MG63 (cell line): Measurements from ENCODE around the gene FAM53C. TPM values are rescaled to one million over a fixed set of nuclear protein-coding genes. Genes with fewer than 3 reads are reported as not detected.

Experiments used
- DNase-seq: peaks from one replicate; pipeline ENCODE4 v3.0.0-alpha.2; 2020
- H3K27me3 ChIP-seq: fragments of 250-450 bp; sonication (Bioruptor Pico); 2 replicates; pipeline ENCODE4 v1.5.1; 2020; ENCODE audit warnings: mild to moderate bottlenecking, moderate library complexity
- H3K36me3 ChIP-seq: fragments of 250-450 bp; sonication (Bioruptor Pico); 2 replicates; pipeline ENCODE4 v1.5.1; 2020; ENCODE audit warnings: mild to moderate bottlenecking, moderate library complexity
- H3K4me3 ChIP-seq: fragments of 250-450 bp; sonication (Bioruptor Pico); 2 replicates; pipeline ENCODE4 v1.5.1; 2020; ENCODE audit warnings: mild to moderate bottlenecking, moderate library complexity
- H3K9me3 ChIP-seq: fragments of 250-450 bp; sonication (Bioruptor Pico); 2 replicates; pipeline ENCODE4 v1.5.1; 2020; ENCODE audit warnings: mild to moderate bottlenecking, moderate library complexity
- total RNA-seq: library from RNA; depleted of rRNA; stranded (reverse); fragments of >200 nt; shearing (Covaris generic); gene quantifications from 2 replicates; pipeline ENCODE4 v1.2.3, GENCODE V29; 2014; ENCODE audit warnings: low replicate concordance

Gene FAM53C
- total RNA-seq, 1 experiment from 2014 or later: 76.2 TPM

DNA sequence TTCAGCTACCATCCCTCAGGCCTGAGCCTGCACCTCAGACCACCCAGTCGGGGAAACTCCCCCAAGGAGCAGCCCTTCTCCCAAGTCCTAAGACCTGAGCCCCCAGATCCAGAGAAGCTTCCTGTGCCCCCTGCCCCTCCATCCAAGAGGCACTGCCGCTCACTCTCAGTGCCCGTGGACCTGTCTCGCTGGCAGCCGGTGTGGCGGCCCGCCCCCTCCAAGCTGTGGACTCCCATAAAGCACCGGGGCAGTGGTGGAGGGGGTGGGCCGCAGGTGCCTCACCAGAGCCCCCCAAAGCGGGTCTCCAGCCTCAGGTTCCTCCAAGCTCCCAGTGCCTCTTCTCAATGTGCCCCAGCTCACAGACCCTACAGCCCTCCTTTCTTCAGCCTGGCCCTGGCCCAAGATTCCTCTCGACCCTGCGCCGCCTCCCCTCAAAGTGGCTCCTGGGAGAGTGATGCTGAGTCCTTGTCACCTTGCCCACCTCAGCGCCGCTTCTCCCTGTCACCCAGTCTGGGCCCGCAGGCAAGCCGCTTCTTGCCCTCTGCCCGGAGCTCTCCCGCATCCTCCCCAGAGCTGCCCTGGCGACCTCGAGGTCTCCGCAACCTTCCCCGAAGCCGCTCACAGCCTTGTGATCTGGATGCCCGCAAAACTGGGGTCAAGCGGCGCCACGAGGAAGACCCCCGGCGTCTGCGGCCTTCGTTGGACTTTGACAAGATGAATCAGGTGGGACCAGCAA lies 7.0 kb downstream of the FAM53C start:
- Histone ChIP-seq H3K9me3 (no peaks in the 10 kb centered on the region), H3K4me3 (no peak overlapping the region), H3K36me3 (peaks cover 99% of the 10 kb centered on the region), H3K27me3 (no peaks in the 10 kb centered on the region)
- no peak for DNase-seq

DNA sequence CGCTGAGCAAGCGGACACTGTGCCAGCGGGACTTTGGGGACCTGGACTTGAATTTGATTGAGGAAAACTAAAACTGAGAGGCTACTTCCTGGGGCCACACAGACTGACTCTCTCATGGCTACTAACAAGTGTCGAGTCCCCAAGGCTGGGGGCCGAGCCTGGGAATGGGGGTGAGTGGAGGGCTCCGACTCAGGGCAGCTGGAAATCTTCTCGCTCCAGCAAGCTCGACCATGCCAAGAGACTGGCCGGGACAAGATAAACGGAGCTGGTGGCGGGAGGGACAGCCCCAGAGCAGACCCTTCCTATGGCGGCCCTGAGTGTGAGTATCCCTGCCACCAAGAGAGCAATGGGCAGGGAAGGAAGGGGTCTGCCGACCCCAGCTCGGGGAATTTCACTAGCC lies 8.8 kb downstream of the FAM53C start:
- Histone ChIP-seq H3K4me3 (no peak overlapping the region), H3K27me3 (no peaks in the 10 kb centered on the region), H3K36me3 (peaks cover 95% of the 10 kb centered on the region), H3K9me3 (peaks cover 5% of the 10 kb centered on the region)
- no peak for DNase-seq

DNA sequence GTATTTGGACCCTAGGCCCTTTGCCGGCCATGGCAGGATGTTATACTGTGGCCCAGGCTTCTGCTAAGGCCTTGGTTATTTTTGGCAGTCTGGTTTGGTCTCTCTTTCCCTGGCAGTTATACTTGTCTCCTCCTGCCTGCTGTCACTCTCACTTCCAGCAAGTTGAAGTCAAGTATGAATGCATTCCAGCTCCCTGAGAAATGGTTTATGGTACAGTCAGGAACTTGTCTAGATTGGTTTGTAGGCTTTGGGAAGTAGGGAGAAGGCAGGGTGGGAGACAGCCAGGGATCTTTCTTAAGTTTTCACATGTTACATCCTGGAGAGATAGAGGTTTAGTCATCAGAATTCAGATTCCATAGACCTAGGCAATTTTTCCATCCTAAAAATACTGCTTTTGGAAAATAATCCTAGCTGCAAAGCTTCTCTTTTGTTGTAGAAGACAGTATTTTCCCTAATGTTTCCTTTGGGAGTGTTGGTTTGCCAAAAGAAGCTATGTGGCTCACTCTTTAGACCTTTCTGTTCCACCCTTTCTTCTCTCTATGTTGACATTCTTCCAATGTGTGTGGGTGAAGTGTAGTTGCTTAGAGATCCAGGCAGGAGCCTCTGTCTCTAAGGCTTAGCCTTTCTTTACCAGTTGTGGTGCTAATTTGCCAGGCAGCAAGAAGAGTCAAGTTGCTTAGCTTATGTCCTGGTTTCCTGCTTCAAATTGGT lies 11.9 kb downstream of the FAM53C start:
- no peak overlapping the region for H3K4me3 ChIP-seq
- H3K27me3 ChIP-seq: no peaks in the 10 kb centered on the region
- H3K9me3 ChIP-seq: peaks cover 9% of the 10 kb centered on the region
- DNase-seq: no peak
- H3K36me3 ChIP-seq: peaks cover 69% of the 10 kb centered on the region

DNA sequence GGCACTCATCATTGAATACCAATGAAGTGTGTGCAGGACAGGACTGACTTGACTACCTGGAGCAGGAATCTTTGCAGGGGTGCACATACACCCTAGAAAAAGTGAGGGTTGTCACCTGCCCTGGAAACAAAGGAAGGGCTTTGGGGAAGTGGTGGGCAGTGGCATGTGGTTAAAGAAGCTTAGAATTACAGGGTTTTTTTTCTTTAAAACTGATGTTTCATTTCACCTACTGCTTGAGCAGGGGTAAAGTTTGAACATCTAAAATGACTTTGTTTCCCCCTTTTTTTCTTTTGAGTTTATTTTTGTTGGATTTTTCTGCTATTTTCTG lies 12.5 kb downstream of the FAM53C start:
- Histone ChIP-seq H3K4me3 (no peak overlapping the region), H3K36me3 (peaks cover 64% of the 10 kb centered on the region), H3K27me3 (no peaks in the 10 kb centered on the region), H3K9me3 (peaks cover 9% of the 10 kb centered on the region)
- no peak for DNase-seq

DNA sequence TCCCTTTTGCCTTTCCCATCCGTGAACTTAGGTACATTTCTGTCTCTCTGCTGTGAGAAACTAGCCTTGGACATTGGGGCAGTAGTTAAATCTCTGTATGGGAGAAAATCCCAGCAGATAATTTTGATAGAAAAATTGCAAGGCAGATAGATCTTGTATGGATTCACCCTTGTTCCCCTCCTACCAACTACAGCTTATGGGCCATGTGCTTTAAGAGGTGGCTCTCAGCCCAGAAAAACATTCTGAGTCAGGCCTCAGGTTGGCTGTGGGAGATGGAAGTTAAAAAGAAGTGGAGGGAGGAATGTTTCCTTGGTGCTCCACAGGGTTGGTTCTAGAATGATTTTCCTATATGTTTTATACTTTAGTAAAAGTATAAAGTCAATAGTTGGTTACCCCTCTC lies 13.0 kb downstream of the FAM53C start:
- Histone ChIP-seq H3K9me3 (peaks cover 9% of the 10 kb centered on the region), H3K36me3 (peaks cover 58% of the 10 kb centered on the region), H3K27me3 (no peaks in the 10 kb centered on the region), H3K4me3 (no peak overlapping the region)
- peak; percentile 85 for DNase-seq

DNA sequence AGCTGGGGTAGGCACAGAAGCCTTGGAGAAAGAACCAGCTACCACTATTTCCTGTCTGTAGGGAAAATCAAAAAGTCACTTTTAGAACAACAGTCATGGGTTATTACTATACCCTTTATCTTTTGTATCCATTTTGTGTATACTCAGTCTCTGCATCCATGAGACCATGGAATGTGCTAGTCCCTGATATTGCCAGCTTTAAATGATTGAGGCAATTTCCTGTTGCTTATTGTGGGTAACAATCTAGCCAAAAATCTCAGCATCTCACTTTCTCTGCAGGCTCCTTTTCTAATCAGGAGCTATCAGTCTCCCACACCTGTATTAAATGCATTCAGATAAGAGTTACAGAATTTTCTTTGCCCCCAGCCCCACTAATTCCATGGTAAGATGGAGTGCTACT lies 13.5 kb downstream of the FAM53C start:
- DNase-seq: no peak
- Histone ChIP-seq H3K36me3 (peaks cover 54% of the 10 kb centered on the region), H3K4me3 (no peak overlapping the region), H3K27me3 (no peaks in the 10 kb centered on the region), H3K9me3 (peaks cover 9% of the 10 kb centered on the region)

DNA sequence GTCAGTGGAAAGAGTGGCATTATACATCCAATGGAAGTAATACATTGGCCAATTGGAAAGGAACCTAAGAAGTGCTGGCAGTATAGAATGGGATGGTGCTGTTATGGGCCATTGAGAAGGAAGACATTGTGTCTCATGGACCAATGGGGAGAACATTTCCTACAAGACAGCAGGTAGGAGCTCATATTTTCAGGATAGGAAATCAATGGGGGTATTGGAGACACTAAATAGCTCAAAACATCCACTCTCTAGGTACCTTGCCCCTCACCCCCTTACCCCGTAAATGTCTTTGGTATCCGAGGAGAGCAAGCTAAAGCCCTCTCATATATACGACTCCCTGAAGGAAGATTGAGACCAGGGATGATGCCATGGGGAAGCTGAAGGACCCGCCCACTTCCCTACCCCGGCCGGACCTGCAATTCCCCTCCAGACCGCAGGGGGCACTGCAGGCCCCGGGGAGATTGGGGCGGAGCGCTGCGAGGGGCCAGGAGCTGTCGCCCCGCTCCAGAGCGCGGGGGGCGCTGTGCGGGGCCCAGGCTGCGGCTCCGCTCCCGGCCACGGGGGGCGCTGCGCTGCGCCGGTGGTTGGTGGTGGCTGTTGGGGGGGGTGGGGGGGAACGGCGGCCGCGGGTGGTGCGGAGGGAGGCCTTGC lies 14.1 kb downstream of the FAM53C start, which contains the start of gene KDM3B:
Gene KDM3B, plus strand, starts transcription at position 615 of the 651 bp plus-strand sequence. CDS start 111 bp downstream, outside the sequence.
- DNase-seq: peak; percentile 90
- Histone ChIP-seq H3K27me3 (no peaks in the 10 kb centered on the region), H3K4me3 (peak within 1 kb of the TSS; percentile 80), H3K36me3 (peaks cover 47% of the 10 kb centered on the region), H3K9me3 (peaks cover 9% of the 10 kb centered on the region)

DNA sequence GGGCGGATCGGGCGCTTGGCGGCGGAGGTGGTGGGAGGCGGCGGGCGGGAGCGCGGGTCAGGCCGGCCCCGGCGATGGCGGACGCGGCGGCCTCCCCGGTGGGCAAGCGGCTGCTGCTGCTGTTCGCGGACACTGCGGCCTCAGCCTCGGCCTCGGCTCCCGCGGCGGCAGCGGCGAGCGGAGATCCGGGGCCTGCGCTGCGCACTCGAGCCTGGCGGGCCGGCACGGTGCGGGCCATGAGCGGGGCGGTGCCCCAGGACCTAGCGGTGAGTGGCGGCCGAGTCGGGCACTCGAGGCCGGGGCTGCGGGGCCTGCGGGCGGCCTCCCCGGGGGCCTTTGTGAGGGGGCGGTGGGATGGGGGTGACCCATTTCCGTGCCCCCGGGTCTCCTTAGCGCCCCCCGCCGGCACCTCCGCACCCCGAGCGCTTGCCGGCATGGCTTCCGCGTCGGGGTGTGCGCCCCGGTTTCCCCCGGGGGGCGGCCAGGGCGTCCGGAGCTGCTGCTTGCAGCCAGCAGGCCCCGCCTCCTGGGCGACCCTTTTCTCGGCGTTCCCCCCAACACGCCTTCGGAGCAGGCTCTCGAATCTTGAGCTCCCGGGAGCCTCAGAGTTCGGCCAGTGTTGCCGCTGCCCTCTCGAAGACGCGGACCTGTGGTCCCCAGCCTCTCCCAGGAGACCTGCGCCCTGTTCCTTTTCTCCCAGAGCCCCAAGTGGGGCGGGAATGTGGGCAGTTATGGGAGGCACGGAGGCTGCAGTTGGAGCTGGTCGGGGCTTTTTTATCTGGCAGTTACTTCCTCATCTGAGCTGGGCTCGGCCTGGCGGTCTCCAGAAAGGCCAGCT lies 14.9 kb downstream of the FAM53C start:
- no peaks in the 10 kb centered on the region for H3K27me3 ChIP-seq
- DNase-seq: peak; percentile 66
- peak overlapping the region; percentile 80 for H3K4me3 ChIP-seq
- H3K36me3 ChIP-seq: peaks cover 39% of the 10 kb centered on the region
- H3K9me3 ChIP-seq: peaks cover 9% of the 10 kb centered on the region

DNA sequence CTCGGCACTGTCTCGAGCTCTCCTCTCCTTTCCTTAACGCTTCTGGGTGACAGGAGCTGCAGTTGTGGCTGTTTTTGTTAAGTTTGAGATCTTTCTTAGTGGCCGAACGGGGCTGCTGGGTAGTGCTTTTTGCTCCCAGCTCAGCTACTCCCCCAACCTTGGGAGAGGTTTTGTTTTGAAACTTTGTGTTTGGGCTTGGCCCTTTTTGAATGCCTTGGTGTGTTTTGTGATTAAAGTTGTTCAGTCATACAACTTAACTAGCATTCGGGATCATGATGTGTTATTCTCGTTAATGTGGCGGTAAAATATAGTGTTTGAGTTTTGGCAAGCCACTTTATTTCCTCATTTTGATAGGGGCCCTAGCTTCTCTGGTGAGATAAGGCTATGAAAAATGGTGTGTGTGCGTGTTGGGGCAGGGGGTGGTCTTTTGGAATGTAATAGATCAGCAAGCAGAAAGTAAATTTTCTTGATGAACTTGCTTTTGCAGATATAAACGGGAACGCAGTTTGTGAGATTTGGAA lies 15.6 kb downstream of the FAM53C start:
- peak overlapping the region; percentile 80 for H3K4me3 ChIP-seq
- peaks cover 33% of the 10 kb centered on the region for H3K36me3 ChIP-seq
- DNase-seq: no peak
- peaks cover 9% of the 10 kb centered on the region for H3K9me3 ChIP-seq
- H3K27me3 ChIP-seq: no peaks in the 10 kb centered on the region

DNA sequence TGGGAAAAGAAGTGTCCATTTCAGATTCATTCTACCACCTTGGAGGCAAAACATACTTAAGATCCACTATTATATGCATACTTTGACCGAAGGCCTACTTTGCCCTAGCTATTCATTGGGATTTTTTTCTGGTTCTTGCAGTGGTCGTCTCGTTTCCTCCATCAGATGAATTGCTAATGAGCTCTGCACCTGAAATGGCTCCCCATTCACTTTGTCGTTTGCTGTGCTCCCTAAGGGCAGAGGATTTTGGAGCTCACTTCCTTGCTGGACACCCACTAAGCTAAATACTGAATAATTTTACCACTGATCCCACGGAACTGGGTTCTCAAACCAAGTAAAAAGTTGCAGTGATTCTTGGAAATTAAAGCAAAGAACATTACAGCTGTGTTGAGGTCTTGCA lies 16.3 kb downstream of the FAM53C start:
- peaks cover 25% of the 10 kb centered on the region for H3K36me3 ChIP-seq
- peak overlapping the region; percentile 80 for H3K4me3 ChIP-seq
- H3K27me3 ChIP-seq: no peaks in the 10 kb centered on the region
- H3K9me3 ChIP-seq: peaks cover 9% of the 10 kb centered on the region
- DNase-seq: no peak

DNA sequence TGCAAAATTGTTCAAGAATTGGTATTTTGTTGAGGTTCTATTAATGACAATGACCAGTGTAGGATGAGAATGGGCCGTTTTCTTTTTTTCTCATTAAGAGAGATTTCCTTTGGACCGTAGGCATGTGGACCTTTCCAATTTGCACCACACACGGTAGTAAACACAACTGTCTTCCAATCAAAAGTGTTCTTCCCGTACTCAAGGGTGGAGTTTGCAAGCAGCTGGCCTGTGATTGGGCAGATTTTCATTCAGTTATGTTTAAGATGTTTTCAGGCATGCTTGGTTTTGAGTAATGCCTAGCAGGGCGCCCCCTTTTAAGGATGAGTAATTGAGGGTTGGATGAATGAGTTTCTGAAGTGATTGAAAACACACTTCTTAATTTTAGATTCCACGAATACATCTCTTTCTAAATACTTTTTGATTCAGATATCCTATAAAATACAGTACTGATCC lies 16.9 kb downstream of the FAM53C start:
- H3K27me3 ChIP-seq: no peaks in the 10 kb centered on the region
- peaks cover 19% of the 10 kb centered on the region for H3K36me3 ChIP-seq
- H3K9me3 ChIP-seq: peaks cover 9% of the 10 kb centered on the region
- peak overlapping the region; percentile 80 for H3K4me3 ChIP-seq
- DNase-seq: peak; percentile 74

DNA sequence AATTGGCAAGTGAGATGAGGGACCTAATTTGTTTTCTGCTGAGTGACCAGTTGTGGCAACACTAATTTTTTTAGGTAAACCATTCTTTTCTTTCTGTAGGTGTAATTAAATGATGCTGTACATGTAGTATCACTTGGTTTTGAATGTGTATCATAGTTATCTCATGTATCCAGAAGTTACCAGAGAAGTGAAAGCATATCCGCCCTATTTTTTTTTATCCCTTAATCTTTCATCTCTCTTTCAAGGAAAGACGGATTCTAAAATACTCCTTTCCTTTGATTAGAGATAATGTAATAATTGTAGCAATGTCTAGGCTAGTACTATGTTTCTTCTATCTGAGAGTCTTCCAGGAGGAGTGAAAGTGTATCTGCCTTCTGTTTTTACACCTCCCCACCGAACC lies 21.6 kb downstream of the FAM53C start:
- Histone ChIP-seq H3K36me3 (peaks cover 5% of the 10 kb centered on the region), H3K9me3 (no peaks in the 10 kb centered on the region), H3K27me3 (no peaks in the 10 kb centered on the region), H3K4me3 (no peak overlapping the region)
- DNase-seq: no peak

DNA sequence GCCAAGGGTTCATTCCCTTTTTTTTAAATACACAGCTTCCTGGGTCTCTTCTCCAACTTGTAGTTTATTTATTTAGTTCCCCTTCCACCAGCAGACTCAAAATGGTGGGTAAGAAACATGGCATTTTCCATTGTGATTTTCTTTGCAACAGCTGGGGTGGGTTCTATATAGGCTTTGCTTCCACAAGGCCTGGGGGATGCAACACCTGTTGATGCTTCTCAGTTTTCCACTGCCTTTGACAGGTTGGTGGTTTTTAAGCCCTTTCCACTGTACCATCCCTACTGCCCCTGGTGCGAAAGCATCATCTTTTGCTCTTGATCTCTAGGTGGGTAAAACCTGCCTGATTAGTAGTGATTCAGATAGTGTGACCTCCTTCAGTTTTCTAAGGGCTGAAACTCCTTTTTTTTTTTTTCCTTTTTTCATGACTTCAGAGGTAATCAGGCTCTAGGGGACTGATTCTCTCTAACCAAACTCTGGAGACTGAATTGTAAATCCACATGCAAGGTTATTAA lies 22.9 kb downstream of the FAM53C start:
- H3K9me3 ChIP-seq: no peaks in the 10 kb centered on the region
- peaks cover 5% of the 10 kb centered on the region for H3K36me3 ChIP-seq
- H3K4me3 ChIP-seq: no peak overlapping the region
- no peak for DNase-seq
- H3K27me3 ChIP-seq: no peaks in the 10 kb centered on the region

DNA sequence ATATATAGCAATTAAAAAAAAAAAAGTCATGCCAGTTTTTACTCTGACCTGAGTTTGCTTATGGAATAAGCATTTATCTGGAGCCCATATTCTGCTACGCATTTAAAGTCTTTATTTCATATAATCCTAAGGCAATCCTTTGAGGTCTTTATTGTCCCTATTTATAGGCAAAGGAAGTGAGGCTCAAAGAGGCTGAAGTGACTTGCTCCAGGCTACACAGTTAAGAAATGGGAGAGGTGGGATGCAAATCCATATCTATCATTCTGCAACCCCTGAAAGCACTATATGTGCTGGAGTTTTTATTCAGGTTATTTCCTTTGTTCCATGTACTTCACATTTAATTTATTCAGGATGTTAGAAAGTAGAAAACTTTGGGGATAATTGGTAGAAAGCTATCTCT lies 26.5 kb downstream of the FAM53C start:
- DNase-seq: no peak
- Histone ChIP-seq H3K27me3 (no peaks in the 10 kb centered on the region), H3K9me3 (no peaks in the 10 kb centered on the region), H3K4me3 (no peak overlapping the region), H3K36me3 (peaks cover 5% of the 10 kb centered on the region)

DNA sequence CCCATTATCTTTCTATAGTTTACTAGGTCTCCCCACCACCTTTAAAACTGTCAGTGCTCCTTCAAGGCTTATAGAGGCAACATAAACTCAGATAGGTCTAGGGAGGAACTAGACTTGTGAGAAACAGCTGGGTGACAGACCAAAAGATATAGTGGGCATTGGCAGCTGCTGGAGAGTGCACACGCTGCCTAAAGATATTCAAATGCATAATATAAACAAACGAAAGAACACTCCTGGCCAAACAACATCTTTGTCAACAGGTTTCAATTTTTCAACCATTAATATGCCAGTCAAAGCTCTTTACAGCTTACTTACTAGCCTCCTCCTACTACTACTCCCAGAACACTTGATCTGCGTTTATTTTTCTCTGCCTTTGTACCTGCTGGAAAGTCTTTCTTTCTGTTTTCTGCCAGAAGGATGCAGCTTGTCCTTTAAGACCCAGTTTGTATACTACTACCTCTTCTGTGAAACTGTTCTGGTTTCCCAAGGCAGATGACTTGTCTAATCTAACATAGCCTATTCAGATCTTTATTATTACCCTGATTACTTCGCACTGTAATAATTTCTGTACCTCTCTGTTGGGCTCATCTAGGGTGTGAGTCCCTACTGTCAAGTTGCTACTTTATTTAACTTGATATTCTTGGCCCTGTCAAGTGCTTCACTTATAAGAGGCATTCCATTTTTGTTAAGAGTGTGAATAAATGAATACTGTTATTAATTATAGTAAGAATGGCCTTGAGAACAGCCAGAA lies 28.7 kb downstream of the FAM53C start:
- Histone ChIP-seq H3K4me3 (no peak overlapping the region), H3K9me3 (no peaks in the 10 kb centered on the region), H3K36me3 (peaks cover 1% of the 10 kb centered on the region), H3K27me3 (no peaks in the 10 kb centered on the region)
- DNase-seq: no peak

DNA sequence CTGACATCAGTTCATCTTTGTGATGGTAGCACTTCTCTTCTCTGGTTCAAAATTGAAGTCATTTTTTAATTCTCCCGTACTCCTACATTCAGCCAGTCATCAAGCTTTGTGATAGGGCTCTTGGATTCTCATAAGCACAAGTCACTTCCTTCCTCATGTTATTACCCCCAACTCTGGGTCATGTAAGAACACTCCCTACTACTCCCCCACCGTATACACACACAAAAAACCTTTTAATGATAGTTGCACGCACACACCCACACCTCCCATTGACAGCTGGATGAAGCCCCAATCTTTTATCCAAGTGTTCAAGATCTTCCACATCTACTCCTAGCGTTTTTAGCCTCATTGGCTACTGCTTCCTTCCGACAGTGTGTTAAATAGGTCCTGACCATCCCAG lies 31.2 kb downstream of the FAM53C start:
- peaks cover 17% of the 10 kb centered on the region for H3K36me3 ChIP-seq

More for the DNA sequence above, 31.2 kb downstream of the FAM53C start:
- no peak for DNase-seq
- H3K9me3 ChIP-seq: no peaks in the 10 kb centered on the region
- no peak overlapping the region for H3K4me3 ChIP-seq
- H3K27me3 ChIP-seq: no peaks in the 10 kb centered on the region
